ENCODE data around the gene FAM98C. TPM values are rescaled to one million over a fixed set of nuclear protein-coding genes. Genes with fewer than 3 reads are reported as not detected.

Gene FAM98C
- total RNA-seq, 6 experiments from 2014 or later = 7.6 to 19.8 (median 9.8) TPM

- intact Hi-C loops (cut with DNase I) = no loop called here
- H3K9me3 ChIP-seq = no peaks in the 10 kb centered on the region
- no peak overlapping the region for H3K4me3 ChIP-seq
- ATAC-seq = peak in 1 of 4 donors; percentile 20
- DNase-seq = no peak
- H3K36me3 ChIP-seq = no peaks in the 10 kb centered on the region
- no peaks in the 10 kb centered on the region for H3K4me1 ChIP-seq
- no peak for TF ChIP-seq POLR2A (IDR thresholded peaks at IDR 0.05)
- no peak for TF ChIP-seq CTCF (IDR thresholded peaks at IDR 0.05)
- no peaks in the 10 kb centered on the region for H3K27me3 ChIP-seq
- H3K27ac ChIP-seq = no peak overlapping the region
- 57% methylated on average over 22 of the region's 45 CpGs for WGBS (ENCODE audit: insufficient coverage, low coverage, low lambda C conversion rate, missing lambda C conversion rate)
Measured at GRCh38 chr19:38452430-38453366, 49.8 kb downstream of the FAM98C start.

- no peak overlapping the region for H3K4me3 ChIP-seq
Measured at GRCh38 chr19:38453596-38453995, 50.7 kb downstream of the FAM98C start.

GRCh38 chr19:38455031-38455430, 52.1 kb downstream of the FAM98C start:
- no peaks in the 10 kb centered on the region for H3K36me3 ChIP-seq
- TF ChIP-seq CTCF (IDR thresholded peaks at IDR 0.05) (no peak), POLR2A (IDR thresholded peaks at IDR 0.05) (no peak)
- no peaks in the 10 kb centered on the region for H3K9me3 ChIP-seq
- H3K4me1 ChIP-seq = no peaks in the 10 kb centered on the region
- no peak overlapping the region for H3K4me3 ChIP-seq
- WGBS (ENCODE audit: insufficient coverage, low coverage, low lambda C conversion rate, missing lambda C conversion rate) = 21% methylated on average over 4 of the region's 4 CpGs
- H3K27me3 ChIP-seq = no peaks in the 10 kb centered on the region
- DNase-seq (no peak), ATAC-seq (no peak)
- no peak overlapping the region for H3K27ac ChIP-seq
- intact Hi-C loops (cut with DNase I) = no loop called here

More at GRCh38 chr19:38453596-38453995, 50.7 kb downstream of the FAM98C start:
- Histone ChIP-seq H3K4me1 (no peaks in the 10 kb centered on the region), H3K27ac (no peak overlapping the region), H3K27me3 (no peaks in the 10 kb centered on the region), H3K36me3 (no peaks in the 10 kb centered on the region), H3K9me3 (no peaks in the 10 kb centered on the region)
- WGBS (ENCODE audit: insufficient coverage, low coverage, low lambda C conversion rate, missing lambda C conversion rate) = 55% methylated on average over 3 of the region's 3 CpGs
- no peak for DNase-seq
- intact Hi-C loops (cut with DNase I) = no loop called here
- ATAC-seq = no peak
- TF ChIP-seq CTCF (IDR thresholded peaks at IDR 0.05) = no peak
- TF ChIP-seq POLR2A (IDR thresholded peaks at IDR 0.05) = no peak

GRCh38 chr19:38457202-38457601, 54.3 kb downstream of the FAM98C start:
- ATAC-seq (no peak), DNase-seq (no peak)
- intact Hi-C loops (cut with DNase I) = no loop called here
- Histone ChIP-seq H3K27me3 (no peaks in the 10 kb centered on the region), H3K4me1 (no peaks in the 10 kb centered on the region), H3K4me3 (no peak overlapping the region), H3K27ac (no peak overlapping the region), H3K9me3 (no peaks in the 10 kb centered on the region), H3K36me3 (no peaks in the 10 kb centered on the region)
- 20% methylated on average over 5 of the region's 5 CpGs for WGBS (ENCODE audit: insufficient coverage, low coverage, low lambda C conversion rate, missing lambda C conversion rate)
- TF ChIP-seq CTCF (IDR thresholded peaks at IDR 0.05) = no peak
- no peak for TF ChIP-seq POLR2A (IDR thresholded peaks at IDR 0.05)

Data from right lobe of liver (tissue), 6 donors.